Ovary (tissue), 3 donors: ENCODE measurements around the gene SEMA4B.

Experiments
- CTCF ChIP-seq, 3 donors: fragments of 450-650 bp in 2 of 3; fragments of 200-600 bp in 1 of 3; IDR thresholded peaks; one replicate each; pipeline versions ENCODE4 v1.5.1 to v1.8.0; 2016 to 2022; ENCODE audit warnings: antibody characterized with exemption in 3 of 3, mild to moderate bottlenecking in 1 of 3
- EP300 ChIP-seq: sonication (generic); formaldehyde crosslinking; IDR thresholded peaks from one replicate; pipeline ENCODE4 v1.6.1; 2017; ENCODE audit warnings: antibody characterized with exemption
- POLR2A ChIP-seq: fragments of 450-650 bp; IDR thresholded peaks from one replicate; pipeline ENCODE4 v1.6.1; 2017; ENCODE audit warnings: antibody characterized with exemption, mild to moderate bottlenecking, moderate library complexity
- donor health status: DM: no; HTN: no; CAD: no.

GRCh38 chr15:90227336-90227735 is 26.2 kb downstream of the SEMA4B start:
- no peak for TF ChIP-seq CTCF (IDR thresholded peaks at IDR 0.05)
- TF ChIP-seq POLR2A, result no peak
- TF ChIP-seq EP300, result no peak
